HG03280 (cell line): ENCODE data around the gene QRFPR.
"Not testable (repeated sequence)": the region's sequence is repeated elsewhere in the genome, so short reads cannot be mapped to it uniquely, and the experiment has no call there.

ENCODE experiments used
- ATAC-seq: cut with Tn5 transposase; IDR thresholded peaks from one replicate; pipeline ENCODE4 v1.9.1; 2021; ENCODE audit warnings: mild to moderate bottlenecking, moderate library complexity; ENCODE audit not compliant: unreplicated experiment

QRFPR gene

GRCh38 chr4:121339824-121340223 is 41.0 kb downstream of the QRFPR start:
- ATAC-seq: no peak

- no peak for ATAC-seq
These were observed 41.5 kb downstream of the QRFPR start for GRCh38 chr4:121339307-121339706.

DNA sequence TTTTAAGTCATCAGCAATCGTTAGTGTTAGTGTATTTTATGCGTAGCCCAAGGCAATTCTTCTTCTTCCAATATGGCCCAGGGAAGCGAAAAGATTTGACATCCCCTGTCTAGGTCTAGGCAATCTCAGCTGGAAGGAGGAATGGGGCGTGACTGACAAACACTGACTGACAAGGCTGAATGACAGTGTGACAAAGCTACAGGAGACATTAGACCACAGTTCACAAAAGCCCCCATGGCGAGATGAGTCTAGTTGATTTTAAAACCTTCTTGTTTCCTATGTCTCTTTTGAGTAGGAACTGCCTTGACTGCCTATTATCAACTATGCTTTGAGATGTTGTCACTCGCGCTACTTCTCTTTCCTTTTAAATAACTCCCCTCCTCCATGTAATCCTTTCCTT is 42.3 kb downstream of the QRFPR start:
- ATAC-seq: no peak

DNA sequence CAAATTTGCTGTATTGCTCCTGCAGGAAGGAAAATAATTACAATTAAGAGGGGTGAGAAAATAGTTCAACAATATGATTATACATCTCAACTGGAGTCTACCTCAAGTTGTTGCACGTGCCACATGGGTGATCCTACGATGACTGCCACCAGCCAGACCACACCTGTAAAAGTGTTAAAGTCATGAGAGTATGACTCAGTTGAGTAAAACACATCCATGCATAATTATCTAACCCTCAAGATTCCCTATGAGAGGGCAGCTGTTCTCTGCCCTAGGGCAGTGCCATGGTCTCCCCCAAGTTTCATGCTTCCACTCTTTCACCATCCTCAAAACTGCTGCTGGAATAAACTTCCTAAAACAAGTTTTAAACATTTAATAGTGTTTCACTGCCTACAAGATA is 44.1 kb downstream of the QRFPR start:
- ATAC-seq: no peak

DNA sequence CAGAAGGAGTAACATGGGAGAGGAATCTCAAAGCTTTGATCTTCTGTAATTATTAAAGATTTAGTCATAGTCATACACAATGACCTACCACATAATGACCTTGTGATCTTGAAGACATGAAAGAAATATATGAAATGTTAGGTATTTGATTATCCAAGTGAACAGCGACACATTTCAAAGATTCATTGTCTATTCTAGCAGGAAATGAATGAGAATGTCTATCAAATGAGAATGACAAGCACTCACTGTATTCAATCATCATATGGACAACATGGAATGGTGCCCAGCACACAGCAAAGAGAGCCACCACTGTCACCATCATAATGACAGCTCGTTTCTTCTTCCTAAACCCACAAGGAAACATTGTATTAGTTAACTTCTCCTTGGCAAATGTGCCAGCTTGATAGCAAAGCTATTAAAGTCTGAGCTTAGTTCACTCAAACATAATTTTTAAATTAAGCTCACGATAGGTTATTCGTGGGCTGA is 50.6 kb downstream of the QRFPR start:
- ATAC-seq: no peak

GRCh38 chr4:121326597-121326996 is 54.2 kb downstream of the QRFPR start:
- ATAC-seq: no peak

- no peak for ATAC-seq
These were observed 56.5 kb downstream of the QRFPR start for GRCh38 chr4:121324331-121324730.

GRCh38 chr4:121321466-121321865 is 59.4 kb downstream of the QRFPR start:
- ATAC-seq: no peak

GRCh38 chr4:121316091-121316490 is 64.7 kb downstream of the QRFPR start:
- ATAC-seq: no peak

DNA sequence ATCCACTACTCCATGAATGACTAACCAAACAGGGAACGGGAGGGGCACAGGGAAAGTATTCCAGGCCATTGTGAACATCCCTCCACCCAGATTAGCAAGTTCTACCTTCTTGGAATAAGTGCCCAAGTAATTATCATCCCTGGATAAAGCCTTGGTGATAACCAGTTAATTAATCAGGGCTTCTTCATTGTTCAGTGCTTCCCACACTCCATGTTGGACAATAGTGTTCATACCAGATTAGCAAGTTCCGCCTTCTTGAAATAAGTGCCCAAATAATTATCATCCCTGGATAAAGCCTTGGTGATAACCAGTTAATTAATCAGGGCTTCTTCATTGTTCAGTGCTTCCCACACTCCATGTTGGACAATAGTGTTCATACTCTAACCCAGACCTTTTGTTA is 67.4 kb downstream of the QRFPR start:
- ATAC-seq: not testable (repeated sequence)

GRCh38 chr4:121308828-121309227 is 72.0 kb downstream of the QRFPR start:
- no peak for ATAC-seq

DNA sequence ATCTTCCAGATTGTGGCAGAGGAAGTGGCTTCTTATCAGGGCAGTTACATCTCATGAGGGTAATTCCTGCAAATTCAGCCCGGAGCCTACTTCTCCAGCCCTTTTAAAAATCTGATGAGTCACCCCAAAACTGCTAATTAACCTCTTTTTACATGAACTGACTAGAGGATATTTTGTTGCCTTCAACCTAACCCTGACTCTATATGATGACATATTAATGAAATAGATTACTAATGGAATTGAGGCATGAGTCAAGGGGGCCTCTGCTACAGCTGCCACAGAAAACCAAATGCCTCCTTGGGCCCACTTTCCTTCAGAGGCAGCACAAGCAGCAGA is 72.5 kb downstream of the QRFPR start:
- ATAC-seq: no peak

GRCh38 chr4:121307445-121308327 is 73.1 kb downstream of the QRFPR start:
- peak; percentile 85 for ATAC-seq

GRCh38 chr4:121306931-121307330 is 73.9 kb downstream of the QRFPR start:
- no peak for ATAC-seq

GRCh38 chr4:121304893-121305292 is 75.9 kb downstream of the QRFPR start:
- ATAC-seq: no peak

DNA sequence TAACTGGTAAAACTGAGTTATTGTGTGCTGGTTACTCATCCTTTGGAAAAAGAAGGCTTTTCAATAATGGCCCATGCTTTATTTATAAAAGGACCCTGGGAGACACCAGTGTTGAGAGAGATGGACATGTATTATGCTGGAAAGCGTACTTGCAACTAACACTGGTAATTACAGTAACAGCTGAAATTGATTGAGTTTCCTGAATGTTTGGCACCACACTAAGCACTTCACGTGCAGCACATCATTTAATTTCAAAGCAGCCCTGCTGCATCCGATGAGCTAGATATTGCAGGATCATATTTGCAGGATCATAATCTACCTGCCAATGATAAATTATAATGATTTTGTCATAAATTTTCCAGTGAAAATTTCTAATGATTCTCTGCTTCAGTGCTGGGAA is 81.5 kb downstream of the QRFPR start:
- ATAC-seq: no peak

- no peak for ATAC-seq
These were observed 97.5 kb downstream of the QRFPR start for GRCh38 chr4:121283319-121283718.

GRCh38 chr4:121280425-121280824 is 100.4 kb downstream of the QRFPR start:
- ATAC-seq: no peak

GRCh38 chr4:121278811-121279368 is 101.9 kb downstream of the QRFPR start:
- peak; percentile 81 for ATAC-seq
